ENCODE results near the gene MOGAT2. TPM values are rescaled to one million over a fixed set of nuclear protein-coding genes. Genes with fewer than 3 reads are reported as not detected.
A peak's percentile ranks its signal among the peaks of the same experiment; 100 is the strongest.

MOGAT2 gene
- total and polyA plus RNA-seq, 4 experiments from 2014 or later: not detected

DNA sequence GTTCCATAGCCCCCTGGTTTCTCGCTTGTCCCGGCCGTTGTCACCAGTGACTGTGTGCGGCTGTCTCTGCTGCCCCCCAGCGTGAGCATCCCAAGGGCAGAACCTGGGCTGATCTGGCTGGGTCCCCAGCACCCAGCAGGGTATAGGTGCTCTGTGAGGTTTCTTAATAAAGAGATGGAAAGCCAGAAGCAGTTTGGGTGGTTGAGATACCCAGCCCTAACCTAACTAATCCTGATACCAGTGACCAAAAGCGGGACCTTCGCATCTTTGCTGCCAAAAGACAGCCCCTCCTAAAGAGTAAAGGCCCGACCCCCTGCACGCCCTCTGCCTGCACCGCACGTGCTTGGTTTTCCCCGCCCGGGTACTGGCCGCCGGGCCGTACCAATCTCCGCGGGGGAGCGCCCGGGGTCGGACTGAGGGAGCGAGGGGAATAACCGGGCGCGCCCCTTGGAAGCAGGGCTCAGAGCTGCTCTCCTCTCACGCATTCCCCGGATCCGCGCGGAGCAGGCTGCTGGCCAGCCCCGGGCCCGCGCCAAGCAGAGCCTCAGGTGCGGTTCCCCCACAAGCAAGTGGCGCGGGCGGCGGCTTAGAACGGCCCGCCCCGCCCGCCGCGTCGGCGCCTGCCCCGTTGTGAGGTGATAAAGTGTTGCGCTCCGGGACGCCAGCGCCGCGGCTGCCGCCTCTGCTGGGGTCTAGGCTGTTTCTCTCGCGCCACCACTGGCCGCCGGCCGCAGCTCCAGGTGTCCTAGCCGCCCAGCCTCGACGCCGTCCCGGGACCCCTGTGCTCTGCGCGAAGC lies 50.7 kb downstream of the MOGAT2 start, which contains the start of gene DGAT2:
TSS of gene DGAT2 (plus strand) at position 667 of the 797 bp plus-strand sequence. CDS start 214 bp downstream, outside the sequence.
- intact Hi-C loops (cut with micrococcal nuclease): loop anchor here (1.0 to 2.0 kb wide), 2 partner anchors 45 to 46 kb away; partner anchors contain the start of gene UVRAG
- ChIA-PET CTCF (ENCODE audit: partially characterized antibody) (interaction anchor here (0.9 kb wide), 1 partner anchor 45 kb away, joined by 3 read pairs; no protein-coding TSS in a partner anchor), POLR2A (ENCODE audit: partially characterized antibody) (interaction anchor here (1.0 to 1.4 kb wide), 2 partner anchors 9 to 47 kb away, joined by 3 to 4 read pairs; partner anchors contain the start of gene UVRAG)
- peak within 1 kb of the TSS in 5 of 7 donors; percentile 45 to 74 (median 67) for H3K27ac Mint-ChIP-seq
- H3K36me3 ChIP-seq (ENCODE audit: insufficient read depth, low read length): no peaks in the 10 kb centered on the region
- H3K27me3 Mint-ChIP-seq: peaks cover 3 to 9% of the 10 kb centered on the region in 2 donors
- H3K4me1 ChIP-seq (ENCODE audit: insufficient read depth, low read length): peaks cover 21% of the 10 kb centered on the region
- H3K4me3 Mint-ChIP-seq: peak within 1 kb of the TSS; percentile 70 to 87 (median 76)
- H3K9me3 Mint-ChIP-seq: peaks cover 0 to 2% (median 0%) of the 10 kb centered on the region in 8 donors
- H3K27ac ChIP-seq (ENCODE audit: low read depth, low read length): no peak within 1 kb of the TSS
- peaks cover 2 to 19% (median 9%) of the 10 kb centered on the region in 4 donors for H3K4me1 Mint-ChIP-seq
- no peaks in the 10 kb centered on the region for H3K9me3 ChIP-seq (ENCODE audit: control insufficient read depth in 1 of 2, low read length in 2 of 2)
- H3K27me3 ChIP-seq (ENCODE audit: insufficient read depth, low read length): peaks cover 3% of the 10 kb centered on the region
- H3K4me3 ChIP-seq (ENCODE audit: low read length in 2 of 2): peak within 1 kb of the TSS; percentile 42 to 58
- H3K36me3 Mint-ChIP-seq: no peaks in the 10 kb centered on the region
- DNase-seq: peak; percentile 50 to 72 (median 66)

DNA sequence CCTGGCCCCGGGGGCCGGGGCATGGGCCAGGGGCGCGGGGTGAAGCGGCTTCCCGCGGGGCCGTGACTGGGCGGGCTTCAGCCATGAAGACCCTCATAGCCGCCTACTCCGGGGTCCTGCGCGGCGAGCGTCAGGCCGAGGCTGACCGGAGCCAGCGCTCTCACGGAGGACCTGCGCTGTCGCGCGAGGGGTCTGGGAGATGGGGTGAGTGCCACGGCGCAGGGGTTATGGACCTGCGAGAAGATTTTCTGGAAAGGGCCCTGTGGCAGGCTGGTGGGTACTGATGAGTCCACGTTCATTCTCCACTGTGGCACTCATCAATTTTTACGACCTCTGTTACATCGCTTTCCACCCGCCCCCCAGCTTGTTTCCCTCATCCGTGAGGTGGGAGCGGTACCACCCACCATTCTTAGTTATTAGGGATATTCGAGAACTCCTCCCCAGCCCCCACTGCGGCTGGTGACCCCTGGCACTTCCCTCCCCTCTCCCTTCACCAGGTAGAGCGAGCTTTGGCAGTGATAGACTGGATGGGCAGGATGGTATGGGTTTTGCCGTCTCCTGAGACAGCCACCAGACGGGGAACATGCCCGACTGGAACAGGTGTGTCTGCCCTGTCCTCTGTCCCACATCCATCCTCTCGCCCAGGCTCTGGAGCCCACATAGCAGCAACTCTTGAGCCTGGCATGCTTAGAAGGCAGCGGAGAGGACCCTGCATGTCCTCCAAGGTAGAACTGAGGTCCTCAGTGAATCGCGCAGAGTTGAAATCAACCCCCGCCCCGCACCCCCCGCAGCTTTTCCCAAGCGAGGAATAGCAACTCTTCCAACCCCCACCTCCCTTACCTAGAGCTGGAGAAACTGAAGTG lies 51.5 kb downstream of the MOGAT2 start:
- ChIA-PET POLR2A (ENCODE audit: partially characterized antibody) (interaction anchor here (1.0 to 1.4 kb wide), 2 partner anchors 8 to 46 kb away, joined by 3 to 4 read pairs; partner anchors contain the start of gene UVRAG), CTCF (ENCODE audit: partially characterized antibody) (interaction anchor here (0.8 to 0.9 kb wide), 2 partner anchors 33 to 46 kb away, joined by 3 read pairs; no protein-coding TSS in a partner anchor)
- H3K9me3 Mint-ChIP-seq: peaks cover 0 to 2% (median 0%) of the 10 kb centered on the region in 8 donors
- Histone ChIP-seq H3K27me3 (ENCODE audit: insufficient read depth, low read length) (peaks cover 3% of the 10 kb centered on the region), H3K27ac (ENCODE audit: low read depth, low read length) (no peak overlapping the region), H3K9me3 (ENCODE audit: control insufficient read depth in 1 of 2, low read length in 2 of 2) (no peaks in the 10 kb centered on the region), H3K4me1 (ENCODE audit: insufficient read depth, low read length) (peaks cover 23% of the 10 kb centered on the region), H3K36me3 (ENCODE audit: insufficient read depth, low read length) (no peaks in the 10 kb centered on the region), H3K4me3 (ENCODE audit: low read length in 2 of 2) (peak overlapping the region; percentile 42 to 58)
- peaks cover 2 to 19% (median 9%) of the 10 kb centered on the region in 4 donors for H3K4me1 Mint-ChIP-seq
- peaks cover 3 to 9% of the 10 kb centered on the region in 2 donors for H3K27me3 Mint-ChIP-seq
- DNase-seq: peak in 1 of 5 donors; percentile 8
- H3K27ac Mint-ChIP-seq: peak overlapping the region in 3 of 7 donors; percentile 67 to 74 (median 73)
- intact Hi-C loops (cut with micrococcal nuclease): loop anchor here (1.0 to 2.0 kb wide), 2 partner anchors 46 kb away; partner anchors contain the start of gene UVRAG
- no peaks in the 10 kb centered on the region for H3K36me3 Mint-ChIP-seq
- H3K4me3 Mint-ChIP-seq: peak overlapping the region; percentile 37 to 85 (median 69)

DNA sequence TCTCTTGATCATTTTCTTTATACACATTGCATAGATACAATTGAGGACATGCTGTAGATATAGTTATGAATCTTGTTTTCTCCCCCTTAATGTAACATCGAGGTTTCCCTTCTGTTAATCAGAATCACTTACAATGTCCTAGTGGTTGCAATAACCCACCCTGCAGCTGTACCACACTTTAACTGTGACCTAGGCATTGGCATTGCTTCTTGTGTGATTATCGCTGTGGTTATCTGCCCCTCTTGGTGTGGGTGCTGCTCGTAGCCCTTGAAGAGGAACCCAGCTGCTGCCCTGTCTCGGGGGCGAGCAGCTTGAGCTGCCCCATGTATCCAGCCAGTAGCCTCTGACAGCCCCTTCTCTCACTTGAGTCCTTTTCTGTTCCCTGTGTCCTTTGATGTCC lies 52.5 kb downstream of the MOGAT2 start:
- ChIA-PET CTCF (ENCODE audit: partially characterized antibody) (interaction anchor here (0.8 to 1.5 kb wide), 2 partner anchors 32 to 98 kb away, joined by 3 read pairs; no protein-coding TSS in a partner anchor), POLR2A (ENCODE audit: partially characterized antibody) (interaction anchor here (1.4 kb wide), 1 partner anchor 7 kb away, joined by 4 read pairs; no protein-coding TSS in a partner anchor)
- H3K27me3 ChIP-seq (ENCODE audit: insufficient read depth, low read length): peaks cover 3% of the 10 kb centered on the region
- no peaks in the 10 kb centered on the region for H3K36me3 ChIP-seq (ENCODE audit: insufficient read depth, low read length)
- H3K4me1 ChIP-seq (ENCODE audit: insufficient read depth, low read length): peaks cover 23% of the 10 kb centered on the region
- intact Hi-C loops (cut with micrococcal nuclease): no loop called here
- no peak overlapping the region for H3K27ac ChIP-seq (ENCODE audit: low read depth, low read length)
- Mint-ChIP-seq H3K27ac (no peak overlapping the region), H3K27me3 (peaks cover 3 to 9% of the 10 kb centered on the region in 2 donors), H3K4me3 (peak overlapping the region in 5 of 8 donors; percentile 10 to 78 (median 51)), H3K9me3 (peaks cover 0 to 2% (median 0%) of the 10 kb centered on the region in 8 donors), H3K4me1 (peaks cover 2 to 19% (median 9%) of the 10 kb centered on the region in 4 donors), H3K36me3 (no peaks in the 10 kb centered on the region)
- H3K9me3 ChIP-seq (ENCODE audit: control insufficient read depth in 1 of 2, low read length in 2 of 2): no peaks in the 10 kb centered on the region
- DNase-seq: no peak
- H3K4me3 ChIP-seq (ENCODE audit: low read length in 2 of 2): no peak overlapping the region

DNA sequence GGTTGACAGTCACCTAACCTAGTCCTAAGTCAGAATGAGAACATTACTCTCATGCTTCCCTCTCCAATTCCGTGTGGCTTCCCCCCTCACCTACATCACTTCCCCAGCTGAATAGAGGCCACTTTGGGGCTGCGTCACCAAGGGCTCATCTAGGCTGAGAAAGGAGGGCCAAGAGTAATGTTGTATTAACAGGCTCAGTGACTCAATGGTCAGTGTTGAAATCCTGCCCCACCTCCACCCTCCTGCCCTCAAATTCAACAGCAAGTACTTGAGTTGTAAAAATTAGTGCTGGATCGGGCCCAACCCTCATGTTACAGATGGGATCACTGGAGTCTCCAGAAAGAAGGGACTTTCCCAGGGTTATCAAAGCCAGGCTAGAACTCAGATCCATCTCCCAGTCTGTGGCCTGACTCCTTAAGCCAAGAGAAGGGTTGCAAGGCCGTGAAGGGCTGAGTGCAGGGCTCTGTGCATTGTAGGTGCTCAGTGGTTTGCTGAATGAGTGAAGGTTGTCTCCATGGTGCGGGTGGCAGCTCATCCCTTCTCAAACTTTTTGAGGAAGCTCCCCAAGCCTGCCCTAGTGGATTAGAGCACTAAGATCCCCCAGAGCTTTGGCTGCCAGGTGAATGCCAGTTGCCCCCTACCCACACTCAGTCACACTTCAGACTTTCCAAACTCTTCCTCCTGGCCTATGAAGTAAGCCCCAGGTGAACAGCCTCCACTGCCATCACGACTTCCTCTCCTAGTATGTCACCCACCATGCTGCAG lies 54.2 kb downstream of the MOGAT2 start:
- Mint-ChIP-seq H3K4me3 (no peak overlapping the region), H3K36me3 (no peaks in the 10 kb centered on the region), H3K9me3 (no peaks in the 10 kb centered on the region), H3K27ac (no peak overlapping the region), H3K4me1 (peaks cover 2 to 19% (median 9%) of the 10 kb centered on the region in 4 donors), H3K27me3 (peaks cover 0 to 9% of the 10 kb centered on the region in 2 donors)
- H3K27me3 ChIP-seq (ENCODE audit: insufficient read depth, low read length): peaks cover 3% of the 10 kb centered on the region
- intact Hi-C loops (cut with micrococcal nuclease): no loop called here
- ChIA-PET CTCF (ENCODE audit: partially characterized antibody) (interaction anchor here (1.5 kb wide), 1 partner anchor 96 kb away, joined by 3 read pairs; no protein-coding TSS in a partner anchor), POLR2A (ENCODE audit: partially characterized antibody) (no interaction called here)
- H3K27ac ChIP-seq (ENCODE audit: low read depth, low read length): no peak overlapping the region
- no peaks in the 10 kb centered on the region for H3K36me3 ChIP-seq (ENCODE audit: insufficient read depth, low read length)
- peaks cover 24% of the 10 kb centered on the region for H3K4me1 ChIP-seq (ENCODE audit: insufficient read depth, low read length)
- DNase-seq: no peak
- no peaks in the 10 kb centered on the region for H3K9me3 ChIP-seq (ENCODE audit: control insufficient read depth in 1 of 2, low read length in 2 of 2)
- no peak overlapping the region for H3K4me3 ChIP-seq (ENCODE audit: low read length in 2 of 2)

DNA sequence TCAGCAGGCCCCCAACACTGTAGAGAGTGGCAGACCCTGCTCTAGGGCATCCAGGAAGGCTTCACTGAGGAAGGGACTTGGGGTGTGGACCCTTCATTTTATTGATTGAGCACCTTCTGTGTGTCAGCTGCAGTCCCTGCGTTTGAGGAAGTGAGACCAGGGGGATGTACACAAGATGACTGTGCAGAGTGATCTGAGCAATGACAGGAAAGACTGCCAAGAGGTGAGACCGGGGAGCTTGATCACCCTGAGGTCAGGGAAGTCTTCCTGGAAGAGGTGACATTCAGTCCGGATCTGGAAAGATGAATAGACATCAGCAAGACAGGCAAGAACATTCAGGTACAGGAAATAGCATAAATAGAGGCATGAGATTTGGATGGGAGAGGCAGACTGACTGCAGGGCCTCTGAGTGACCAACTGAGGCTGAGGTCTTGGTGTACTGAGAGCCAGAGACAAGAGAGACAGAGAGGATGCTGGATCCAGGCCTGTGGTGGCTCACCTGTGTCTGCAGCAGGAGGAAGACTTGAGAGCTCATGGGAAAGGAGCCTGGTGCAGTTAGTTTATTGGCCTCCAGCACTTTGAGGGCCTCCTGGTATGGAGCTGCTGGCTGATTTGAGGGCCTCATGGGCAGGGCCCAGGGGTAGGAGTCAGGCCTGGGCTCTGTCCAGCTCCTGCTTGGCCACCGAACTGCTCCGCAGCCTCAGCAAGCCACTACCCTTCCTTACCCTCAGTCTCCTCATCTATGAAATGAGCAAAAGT lies 56.1 kb downstream of the MOGAT2 start:
- Histone ChIP-seq H3K4me3 (ENCODE audit: low read length in 2 of 2) (no peak overlapping the region), H3K27ac (ENCODE audit: low read depth, low read length) (no peak overlapping the region), H3K27me3 (ENCODE audit: insufficient read depth, low read length) (peaks cover 3% of the 10 kb centered on the region), H3K36me3 (ENCODE audit: insufficient read depth, low read length) (no peaks in the 10 kb centered on the region), H3K9me3 (ENCODE audit: control insufficient read depth in 1 of 2, low read length in 2 of 2) (no peaks in the 10 kb centered on the region), H3K4me1 (ENCODE audit: insufficient read depth, low read length) (peaks cover 23% of the 10 kb centered on the region)
- Mint-ChIP-seq H3K9me3 (no peaks in the 10 kb centered on the region), H3K27me3 (peaks cover 0 to 6% of the 10 kb centered on the region in 2 donors), H3K4me3 (no peak overlapping the region), H3K4me1 (peaks cover 5 to 28% (median 10%) of the 10 kb centered on the region in 4 donors), H3K36me3 (no peaks in the 10 kb centered on the region), H3K27ac (peak overlapping the region in 1 of 7 donors; percentile 65)
- ChIA-PET CTCF (ENCODE audit: partially characterized antibody) (no interaction called here), POLR2A (ENCODE audit: partially characterized antibody) (no interaction called here)
- intact Hi-C loops (cut with micrococcal nuclease): no loop called here
- no peak for DNase-seq

DNA sequence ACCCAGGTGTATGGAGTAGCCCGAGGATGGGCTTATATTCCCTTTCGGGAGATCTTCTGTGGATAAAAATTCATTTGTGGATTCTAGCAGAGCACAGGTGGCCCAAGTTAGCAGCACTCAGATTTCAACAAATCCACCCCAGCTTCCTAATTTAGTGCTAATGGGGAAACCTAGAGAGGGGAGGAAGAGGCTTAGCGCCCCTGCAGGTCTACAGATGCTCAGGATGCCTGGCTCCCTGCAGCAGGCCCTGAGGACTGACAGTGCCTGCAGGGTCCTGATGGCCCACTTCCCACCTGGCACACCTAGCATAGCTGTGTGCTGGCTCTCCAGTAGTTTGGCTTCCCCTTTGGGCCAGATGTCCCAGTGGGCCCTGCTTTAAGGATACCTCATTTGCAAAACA lies 57.4 kb downstream of the MOGAT2 start:
- no peak overlapping the region for H3K27ac Mint-ChIP-seq
- CTCF ChIA-PET (ENCODE audit: partially characterized antibody): interaction anchor here (1.0 kb wide), 1 partner anchor 28 kb away, joined by 4 read pairs; no protein-coding TSS in a partner anchor

More for the DNA sequence above, 57.4 kb downstream of the MOGAT2 start:
- H3K4me3 Mint-ChIP-seq: no peak overlapping the region
- intact Hi-C loops (cut with micrococcal nuclease): no loop called here
- H3K36me3 Mint-ChIP-seq: no peaks in the 10 kb centered on the region
- H3K9me3 Mint-ChIP-seq: no peaks in the 10 kb centered on the region
- H3K27ac ChIP-seq (ENCODE audit: low read depth, low read length): no peak overlapping the region
- no peaks in the 10 kb centered on the region for H3K36me3 ChIP-seq (ENCODE audit: insufficient read depth, low read length)
- no peak overlapping the region for H3K4me3 ChIP-seq (ENCODE audit: low read length in 2 of 2)
- peaks cover 0 to 3% of the 10 kb centered on the region in 2 donors for H3K27me3 Mint-ChIP-seq
- no peak for DNase-seq
- peaks cover 5 to 18% (median 7%) of the 10 kb centered on the region in 4 donors for H3K4me1 Mint-ChIP-seq
- H3K4me1 ChIP-seq (ENCODE audit: insufficient read depth, low read length): peaks cover 15% of the 10 kb centered on the region
- POLR2A ChIA-PET (ENCODE audit: partially characterized antibody): no interaction called here
- no peaks in the 10 kb centered on the region for H3K27me3 ChIP-seq (ENCODE audit: insufficient read depth, low read length)
- no peaks in the 10 kb centered on the region for H3K9me3 ChIP-seq (ENCODE audit: control insufficient read depth in 1 of 2, low read length in 2 of 2)

Data from CD4-positive, alpha-beta memory T cell (primary cell).